ENCODE data around the gene KIF18B.
A peak's percentile ranks its signal among the peaks of the same experiment; 100 is the strongest.

The KIF18B gene

DNA sequence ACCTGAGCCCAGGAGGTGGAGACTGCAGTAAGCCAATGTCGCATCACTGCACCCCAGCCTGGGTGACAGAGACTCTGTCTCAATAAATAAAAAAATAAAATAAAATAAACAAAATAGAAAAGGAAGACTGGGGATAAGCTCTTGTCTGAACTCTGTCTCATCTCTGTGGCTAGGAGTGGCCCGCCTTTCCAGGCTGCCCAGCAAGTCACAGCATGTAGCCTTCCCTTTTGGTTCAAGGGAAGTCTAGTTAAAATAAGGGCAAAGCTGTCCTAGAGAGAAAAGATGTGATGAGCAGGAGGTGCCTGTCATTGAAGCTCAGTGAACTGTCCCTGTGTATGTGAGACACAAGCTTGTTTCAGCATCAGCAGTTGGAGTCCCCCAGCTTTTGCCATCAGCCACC lies 29.6 kb downstream of the KIF18B start:
- DNase-seq (ENCODE audit: low read depth) = no peak

DNA sequence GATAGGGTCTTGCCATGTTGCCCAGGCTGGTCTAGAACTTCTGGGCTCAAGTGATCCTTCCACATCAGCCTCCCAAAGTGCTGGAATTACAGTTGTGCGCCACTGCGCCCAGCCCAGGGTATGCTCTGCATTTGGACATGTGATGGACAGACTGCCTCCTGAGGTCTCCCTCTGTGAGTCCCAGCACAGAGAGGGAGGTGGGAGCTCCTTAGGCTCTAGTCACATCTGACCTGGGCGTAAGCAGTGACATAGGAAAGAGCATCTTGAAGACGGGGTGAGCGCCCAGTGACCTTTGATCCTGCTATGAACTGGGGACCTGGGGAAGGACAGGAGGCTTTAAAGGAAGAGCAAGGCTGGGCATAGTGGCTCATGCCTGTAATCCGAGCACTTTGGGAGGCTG lies 30.1 kb downstream of the KIF18B start:
- no peak for DNase-seq (ENCODE audit: low read depth)

DNA sequence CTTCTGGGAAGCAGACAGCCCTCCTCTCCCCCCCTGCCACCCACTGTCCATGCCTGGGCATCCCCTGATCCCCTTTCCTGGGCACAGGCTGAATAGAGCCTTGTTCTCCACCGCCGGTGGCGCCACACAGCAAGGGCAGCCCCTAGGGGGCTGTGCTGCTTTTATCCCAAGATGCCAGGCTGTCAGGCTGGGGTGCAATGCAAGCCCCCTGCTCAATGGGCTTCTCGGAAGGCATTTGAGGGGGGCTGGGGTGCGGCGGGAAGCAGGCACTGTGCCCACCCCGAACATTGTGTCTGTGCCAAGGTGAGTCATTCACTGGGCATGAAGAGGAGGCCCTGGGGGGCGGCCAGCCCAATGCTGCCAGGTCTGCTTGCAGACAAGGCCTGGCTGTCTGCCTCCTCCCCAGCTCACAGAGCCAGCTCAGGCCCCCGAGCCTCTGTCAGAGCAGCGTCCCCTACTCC lies 30.8 kb downstream of the KIF18B start:
- peak; percentile 37 for DNase-seq (ENCODE audit: low read depth)

DNA sequence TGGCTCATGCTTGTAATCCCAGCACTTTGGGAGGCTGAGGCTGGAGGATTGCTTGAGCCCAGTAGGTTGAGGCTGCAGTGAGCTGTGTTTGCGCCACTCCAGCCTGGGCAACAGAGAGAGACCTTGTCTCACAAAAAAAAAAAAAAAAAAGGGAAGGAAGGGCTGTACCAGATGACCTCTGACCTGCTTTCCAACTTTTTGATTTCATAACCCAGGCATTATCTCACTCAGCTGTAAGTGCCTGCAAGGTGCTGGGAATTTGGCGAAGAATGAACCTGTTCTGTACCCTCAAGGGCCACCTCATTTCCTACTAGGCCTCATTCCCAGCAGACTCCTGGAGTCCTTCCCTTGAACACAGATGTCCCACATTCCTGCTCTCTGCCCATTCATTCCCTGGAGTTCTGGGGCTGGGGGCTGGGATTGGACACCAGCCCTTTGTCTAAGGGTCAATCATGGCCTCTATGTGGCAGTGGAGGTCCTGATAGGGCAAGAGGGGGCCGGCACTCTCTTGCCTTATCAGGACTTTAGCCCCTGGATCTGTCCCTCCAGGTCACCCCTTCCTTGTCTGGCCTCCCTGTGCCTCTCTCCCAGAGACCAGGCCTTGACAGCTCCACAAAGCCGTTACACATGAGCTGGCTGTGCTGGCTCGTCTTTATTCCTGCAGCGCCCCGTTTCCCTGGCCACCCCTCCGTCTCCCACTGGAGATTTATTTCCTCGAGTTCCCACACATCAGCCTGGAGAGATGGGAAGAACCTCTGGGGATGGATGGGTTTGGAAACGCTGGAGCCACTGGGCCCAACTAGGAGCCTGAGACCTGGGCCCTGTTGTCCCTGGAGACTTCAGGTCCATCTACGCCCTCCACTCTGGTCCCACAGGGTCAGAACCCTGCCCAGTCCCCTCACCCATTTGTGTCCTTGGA lies 31.5 kb downstream of the KIF18B start:
- peak; percentile 28 for DNase-seq (ENCODE audit: low read depth)

DNA sequence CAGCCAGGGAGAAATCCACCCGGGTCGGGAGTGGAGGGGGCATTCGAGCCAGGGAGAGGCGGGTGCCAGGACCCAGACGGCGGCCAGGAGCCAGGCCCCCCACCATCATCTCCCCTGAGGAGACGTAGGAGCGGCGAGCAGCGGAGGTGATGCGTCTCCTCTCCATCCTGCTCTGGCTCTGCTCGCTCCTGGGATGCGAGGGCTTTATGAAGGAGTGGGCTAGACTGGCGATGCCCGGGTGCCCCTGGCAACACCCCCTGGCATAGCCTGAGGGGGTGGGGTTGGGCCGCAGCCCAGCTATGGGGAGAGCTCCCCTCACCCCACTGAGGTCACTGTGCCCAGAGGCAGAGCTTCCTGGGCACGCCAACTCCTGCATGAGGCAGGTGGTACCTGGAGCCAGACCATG lies 32.2 kb downstream of the KIF18B start, which contains the start of gene GFAP:
GFAP (minus strand) TSS at position 180 of the 406 bp plus-strand sequence; CDS start at position 166, 14 bp downstream.
- no peak for DNase-seq (ENCODE audit: low read depth)

DNA sequence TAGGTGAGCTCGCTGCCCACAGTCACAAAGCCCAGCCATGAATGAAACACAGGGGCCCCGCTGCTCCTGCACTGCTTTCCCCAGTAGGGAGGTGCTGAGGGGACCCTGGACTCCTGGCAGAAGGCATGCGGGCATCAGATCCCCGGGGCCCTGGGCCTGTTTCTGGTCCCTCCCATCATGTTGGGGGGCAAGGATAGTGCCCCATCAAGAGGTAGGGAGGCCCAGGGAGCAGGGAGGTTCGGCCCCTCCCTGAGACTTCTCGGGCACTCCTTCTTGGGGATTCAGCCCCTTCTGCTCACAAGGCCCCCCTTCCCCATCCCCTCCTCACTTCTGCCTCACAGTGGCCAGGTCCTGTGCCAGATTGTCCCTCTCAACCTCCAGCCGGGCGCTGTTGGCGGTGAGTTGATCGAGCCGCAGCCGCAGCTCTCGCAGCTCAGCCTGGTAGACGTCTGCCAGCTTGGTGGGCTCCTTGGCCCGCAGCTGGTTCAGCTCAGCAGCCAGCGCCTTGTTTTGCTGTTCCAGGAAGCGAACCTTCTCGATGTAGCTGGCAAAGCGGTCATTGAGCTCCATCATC lies 32.8 kb downstream of the KIF18B start:
- no peak for DNase-seq (ENCODE audit: low read depth)

DNA sequence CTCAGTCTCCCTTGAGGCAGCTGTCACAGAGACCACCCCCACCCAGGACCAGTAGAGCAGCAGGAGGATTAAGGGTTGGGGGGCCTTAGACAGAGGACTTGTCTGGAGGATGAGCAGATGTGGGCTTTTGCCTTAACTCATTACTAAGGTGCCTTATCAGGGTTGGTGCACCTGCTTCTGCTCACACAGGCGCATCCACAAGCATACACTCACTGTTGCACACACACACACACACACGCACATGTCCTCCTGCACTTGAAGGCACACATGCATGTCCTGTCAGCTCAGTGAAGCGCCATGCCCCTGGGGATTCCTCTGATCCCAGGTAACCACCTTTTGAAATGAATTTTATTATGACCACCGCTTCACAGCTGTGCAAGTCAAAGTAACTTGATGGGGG lies 33.4 kb downstream of the KIF18B start:
- no peak for DNase-seq (ENCODE audit: low read depth)

DNA sequence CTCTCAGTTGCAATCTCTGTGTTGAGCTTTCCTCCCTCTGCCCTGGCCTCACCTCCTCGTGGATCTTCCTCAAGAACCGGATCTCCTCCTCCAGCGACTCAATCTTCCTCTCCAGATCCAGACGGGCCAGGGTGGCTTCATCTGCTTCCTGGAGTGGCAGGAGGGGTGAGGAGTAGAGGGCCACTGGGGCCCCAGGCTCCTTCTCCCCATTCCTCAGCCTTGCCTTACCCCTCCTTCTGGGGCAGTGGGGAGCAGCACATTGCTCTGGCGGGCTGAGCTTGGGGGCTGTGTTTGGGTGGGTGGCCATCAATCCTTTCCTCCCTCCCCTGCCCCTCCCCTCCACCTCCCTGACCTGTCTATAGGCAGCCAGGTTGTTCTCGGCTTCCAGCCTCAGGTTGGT lies 33.9 kb downstream of the KIF18B start:
- DNase-seq (ENCODE audit: low read depth) = no peak

DNA sequence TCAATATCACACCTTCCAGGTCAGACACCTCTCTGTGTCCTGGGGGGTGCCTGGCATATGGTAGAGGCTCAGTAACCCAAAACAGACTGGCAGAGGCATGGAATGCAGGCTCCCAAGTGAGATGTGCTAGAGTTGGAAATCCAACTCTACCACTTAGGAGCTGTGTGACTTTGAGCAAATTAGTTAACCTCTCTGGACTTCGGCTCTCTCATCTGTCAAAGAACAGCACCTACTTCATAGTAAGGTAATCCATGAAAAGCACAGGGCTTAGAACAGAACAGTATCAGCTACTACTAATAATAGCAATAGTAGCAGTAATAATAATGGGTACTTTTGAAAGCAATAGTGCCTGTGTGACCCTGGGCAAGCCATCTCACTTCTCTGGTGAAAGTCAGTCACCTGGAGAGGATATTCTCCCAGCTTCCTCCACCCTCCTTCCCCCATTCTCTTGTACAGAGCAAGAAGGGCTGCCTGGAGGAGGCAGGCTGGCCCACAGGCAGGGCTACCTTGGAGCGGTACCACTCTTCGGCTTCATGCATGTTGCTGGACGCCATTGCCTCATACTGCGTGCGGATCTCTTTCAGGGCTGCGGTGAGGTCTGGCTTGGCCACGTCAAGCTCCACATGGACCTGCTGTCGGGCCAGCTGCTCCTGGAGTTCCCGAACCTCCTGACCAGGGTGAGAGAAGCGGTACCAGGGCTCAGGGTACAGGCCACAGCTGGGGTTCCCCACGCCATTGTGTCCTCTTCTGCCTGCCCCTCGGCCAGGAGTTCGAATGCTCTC lies 34.6 kb downstream of the KIF18B start:
- no peak for DNase-seq (ENCODE audit: low read depth)

DNA sequence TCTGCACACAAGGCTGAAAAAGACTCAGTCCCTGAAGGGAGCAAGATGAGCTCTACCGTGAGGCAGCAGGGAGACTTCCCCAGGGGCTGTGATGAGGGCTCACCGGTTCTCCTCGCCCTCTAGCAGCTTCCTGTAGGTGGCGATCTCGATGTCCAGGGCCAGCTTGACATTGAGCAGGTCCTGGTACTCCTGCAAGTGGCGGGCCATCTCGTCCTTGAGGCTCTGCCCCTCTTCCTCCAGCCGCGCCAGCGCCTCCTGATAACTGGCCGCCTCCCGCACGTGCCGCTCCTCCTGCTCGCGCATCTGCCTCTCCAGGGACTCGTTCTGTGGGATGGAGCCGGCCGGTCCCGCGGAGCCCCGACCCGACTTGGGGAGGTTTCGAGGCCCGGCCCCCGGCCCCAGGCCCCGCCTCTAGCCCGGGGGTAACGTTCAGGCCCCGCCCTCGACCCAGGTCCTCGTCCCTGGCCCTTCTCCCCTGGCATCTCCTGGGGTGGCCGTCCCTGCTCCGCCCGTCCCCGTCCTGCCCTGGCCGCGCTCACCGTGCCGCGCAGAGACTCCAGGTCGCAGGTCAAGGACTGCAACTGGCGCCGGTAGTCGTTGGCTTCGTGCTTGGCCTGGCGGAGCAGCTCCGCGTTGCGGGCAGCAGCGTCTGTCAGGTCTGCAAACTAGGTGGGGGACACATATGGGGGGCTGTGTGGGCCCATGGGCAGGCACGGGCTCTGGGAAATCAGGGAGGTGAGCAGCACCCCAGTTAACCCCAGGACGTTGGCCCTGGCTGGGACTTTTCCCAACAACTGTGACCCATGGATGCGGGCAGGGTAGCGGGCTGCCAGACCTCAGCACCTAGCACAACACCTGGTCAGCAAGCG lies 36.2 kb downstream of the KIF18B start:
- DNase-seq (ENCODE audit: low read depth) = peak; percentile 41

DNA sequence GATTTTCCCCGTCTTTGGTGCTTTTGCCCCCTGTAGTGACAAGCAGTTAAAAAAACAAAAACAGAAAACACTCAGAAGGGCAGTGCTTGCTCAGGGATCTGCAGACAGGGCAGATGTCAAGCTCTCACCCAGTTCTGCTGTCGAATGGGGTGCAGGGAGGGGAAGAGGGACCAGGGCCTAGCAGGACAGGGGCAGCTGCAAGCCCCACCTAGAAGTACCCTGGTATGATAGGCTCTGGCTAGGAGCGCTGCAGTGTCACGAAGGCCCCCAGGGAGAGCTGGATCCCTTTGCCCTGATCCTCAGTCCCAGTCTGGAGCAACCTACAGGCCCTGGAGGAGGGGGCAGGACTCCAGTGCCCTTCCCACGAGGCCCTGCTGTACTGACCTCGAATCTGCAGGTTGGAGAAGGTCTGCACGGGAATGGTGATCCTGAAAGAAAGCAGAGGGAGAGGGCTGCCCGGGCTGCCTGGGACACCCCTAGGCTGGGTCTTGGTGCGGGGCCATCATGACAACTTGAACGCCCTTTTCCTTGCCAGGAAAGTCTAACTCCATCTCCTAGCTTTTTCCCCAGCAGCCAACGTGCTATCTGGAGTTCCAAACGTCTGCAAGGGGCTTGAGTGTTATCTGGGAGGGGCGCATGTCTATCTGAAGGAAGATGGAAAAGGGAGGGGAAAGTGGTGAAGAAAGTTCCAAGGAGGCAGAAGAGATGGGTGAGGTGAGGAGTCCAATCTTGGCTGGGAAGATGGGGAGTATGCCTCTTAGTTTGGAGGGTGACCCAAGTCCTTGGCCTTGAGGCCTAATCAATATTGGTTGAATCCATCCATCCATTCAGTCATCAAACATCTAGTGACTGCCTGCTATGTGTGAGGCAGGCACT lies 37.1 kb downstream of the KIF18B start:
- DNase-seq (ENCODE audit: low read depth) = no peak

DNA sequence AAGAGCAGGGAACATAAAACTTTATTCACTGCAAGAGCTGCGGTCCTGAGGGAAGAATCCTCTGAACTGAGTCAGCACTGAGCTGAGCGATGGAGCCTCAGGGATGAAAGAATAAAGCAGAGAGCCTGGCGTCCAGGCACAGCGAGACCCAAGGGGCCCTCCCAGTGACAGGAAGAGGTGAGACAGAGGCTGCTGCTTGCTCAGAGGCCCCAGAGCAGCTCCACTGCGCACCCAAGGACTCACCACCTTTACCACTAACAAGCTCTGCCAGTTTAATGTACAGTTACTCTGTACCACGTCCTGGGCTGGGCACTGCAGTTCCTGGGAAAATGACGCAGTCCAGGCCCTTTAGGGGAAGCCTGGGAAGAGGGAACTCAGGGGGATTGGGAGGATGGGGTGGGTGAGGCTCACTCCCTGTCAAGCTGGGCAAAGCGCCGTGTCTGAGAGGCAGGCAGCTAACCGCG lies 37.9 kb downstream of the KIF18B start:
- peak; percentile 71 for DNase-seq (ENCODE audit: low read depth)

DNA sequence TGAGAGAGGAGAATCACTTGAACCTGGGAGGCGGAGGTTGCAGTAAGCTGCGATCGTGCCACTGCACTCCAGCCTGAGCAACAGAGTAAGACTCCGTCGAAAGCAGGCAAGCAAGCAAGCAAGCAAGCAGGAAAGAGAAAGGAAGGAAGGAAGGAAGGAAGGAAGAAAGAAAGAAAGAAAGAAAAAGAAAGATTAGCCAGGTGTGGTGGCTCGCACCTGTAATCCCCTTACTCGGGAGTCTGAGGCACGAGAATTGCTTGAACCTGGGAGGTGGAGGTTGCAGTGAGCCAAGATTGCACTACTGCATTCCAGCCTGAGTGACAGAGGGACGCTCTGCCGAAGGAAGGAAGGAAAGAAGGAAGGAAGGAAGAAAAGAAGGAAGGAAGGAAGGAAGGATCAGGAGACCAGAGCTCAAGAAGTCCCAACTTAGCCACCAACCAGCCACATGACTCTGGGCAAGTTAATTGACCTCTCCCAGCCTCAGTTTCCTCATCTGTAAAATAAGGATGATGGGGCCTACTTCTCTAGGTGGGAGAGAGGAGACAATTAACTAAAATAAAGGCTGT lies 38.7 kb downstream of the KIF18B start:
- DNase-seq (ENCODE audit: low read depth) = no peak

DNA sequence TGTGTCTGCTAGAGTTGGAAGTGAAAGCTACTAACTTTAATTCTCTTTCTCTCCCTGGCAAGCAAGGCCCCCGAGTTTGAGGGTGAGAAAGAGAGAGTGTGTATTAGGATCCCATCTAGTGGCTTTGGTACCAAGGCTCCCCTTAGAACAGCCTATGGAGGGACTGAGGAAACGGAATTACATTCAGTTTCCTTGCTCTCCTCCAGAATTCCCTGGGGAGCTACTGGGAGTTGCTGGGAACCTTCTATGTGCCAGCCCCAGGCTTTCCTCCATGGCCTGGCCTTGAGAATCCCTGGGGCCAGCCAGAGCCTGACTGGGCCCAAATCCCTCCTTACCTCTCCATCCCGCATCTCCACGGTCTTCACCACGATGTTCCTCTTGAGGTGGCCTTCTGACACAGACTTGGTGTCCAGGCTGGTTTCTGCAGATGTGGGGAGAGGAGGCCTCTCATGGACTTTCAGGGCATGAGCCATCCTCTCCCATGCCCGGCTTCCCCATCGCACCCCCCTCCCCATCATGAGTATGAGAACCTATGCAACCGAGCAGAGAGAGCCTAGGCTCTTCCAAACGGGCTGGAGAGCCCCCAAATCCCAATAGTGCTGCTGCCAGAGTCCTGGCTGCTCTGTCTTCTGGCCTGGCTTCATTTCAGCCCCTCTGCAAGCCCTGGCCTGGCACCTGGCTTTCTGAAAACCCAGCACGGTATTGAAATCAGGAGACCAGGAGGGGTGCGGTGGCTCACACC lies 39.7 kb downstream of the KIF18B start:
- DNase-seq (ENCODE audit: low read depth) = no peak

DNA sequence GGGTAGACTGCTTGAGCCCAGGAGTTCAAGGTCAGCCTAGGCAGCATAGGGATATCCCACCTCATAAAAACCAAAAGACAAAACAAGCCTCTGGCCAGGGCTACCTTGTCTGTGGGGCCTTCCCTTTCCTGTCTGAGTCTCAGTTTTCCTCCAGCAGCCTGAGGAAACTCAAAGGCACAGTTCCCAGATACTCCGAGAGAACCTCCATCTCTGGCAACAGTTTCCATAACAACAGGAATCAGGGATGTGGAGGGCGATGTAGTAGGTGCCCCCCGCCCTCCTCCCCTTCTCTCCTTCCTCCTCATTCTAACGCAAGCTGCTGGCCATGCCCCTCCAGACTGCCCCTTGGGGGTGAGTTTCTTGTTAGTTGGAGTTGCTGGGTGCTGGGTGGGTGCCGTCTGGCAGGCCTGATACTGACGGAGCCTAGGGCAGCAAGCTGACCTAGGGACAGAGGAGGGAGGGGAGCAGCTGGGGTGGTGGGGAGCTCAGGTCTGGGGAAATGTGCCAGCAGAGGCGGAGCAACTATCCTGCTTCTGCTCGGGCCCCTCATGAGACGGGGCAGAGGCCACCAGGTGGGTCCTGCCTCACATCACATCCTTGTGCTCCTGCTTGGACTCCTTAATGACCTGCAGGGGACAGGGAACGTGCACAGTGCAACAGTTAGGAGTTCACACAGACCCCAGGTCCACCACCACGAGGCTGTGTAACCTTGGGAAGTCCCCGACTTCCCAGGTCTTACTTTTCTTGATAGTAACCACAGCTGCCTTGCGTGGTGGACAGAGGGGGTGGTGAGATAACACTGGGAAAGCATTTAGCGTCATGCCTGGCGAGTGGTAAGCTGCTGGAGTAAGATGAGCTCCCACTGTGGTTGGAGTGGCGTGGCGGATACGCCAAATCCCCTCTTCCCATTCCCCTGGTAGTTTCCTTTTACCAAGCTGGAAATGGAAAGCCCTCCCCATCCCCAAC lies 40.5 kb downstream of the KIF18B start:
- DNase-seq (ENCODE audit: low read depth) = peak; percentile 74

DNA sequence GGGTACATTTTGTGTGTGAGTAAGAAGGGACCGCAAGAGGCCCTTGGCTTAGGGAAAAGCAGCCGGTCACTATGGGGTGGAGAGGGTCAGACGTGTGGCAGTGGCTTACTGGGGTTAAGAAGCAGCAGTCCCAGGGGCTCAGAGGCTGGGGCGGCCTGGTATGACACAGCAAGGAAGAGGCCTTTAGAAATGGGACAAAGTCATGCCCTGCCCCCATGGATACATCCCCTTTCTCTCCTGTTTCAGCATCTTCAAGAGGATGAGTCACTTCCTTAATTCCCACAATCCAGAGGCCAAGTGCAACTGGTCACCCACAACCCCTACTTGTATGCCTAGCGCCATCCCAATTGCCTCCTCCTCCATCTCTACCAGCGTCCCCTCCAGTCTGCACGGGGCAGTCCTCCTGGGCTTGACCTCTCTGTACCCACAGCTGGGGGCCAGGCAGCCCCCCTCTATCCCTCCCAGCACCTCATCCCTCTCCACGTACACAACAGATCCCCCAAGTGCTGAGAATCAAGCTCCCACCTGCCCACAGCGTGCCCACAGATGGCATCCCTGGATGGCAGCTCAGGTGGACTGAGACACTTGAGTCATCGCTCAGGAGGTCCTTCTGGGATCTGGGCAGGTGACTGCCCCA lies 41.4 kb downstream of the KIF18B start:
- DNase-seq (ENCODE audit: low read depth) = peak; percentile 91
